NCI-H82 treated with DMSO at 0.1 percent for 48 hours (cell line): ENCODE data around the gene LYZL2.
"Not testable (repeated sequence)": the region's sequence is repeated elsewhere in the genome, so short reads cannot be mapped to it uniquely, and the experiment has no call there.

Source experiments
- DNase-seq: peaks from one replicate; lab custom pipeline; 2025; ENCODE audit not compliant: unreplicated experiment; lab: John Stamatoyannopoulos, UW

LYZL2 gene

GRCh38 chr10:30629653-30630052 lies at the start of gene LYZL2:
LYZL2 (minus strand) TSS chr10:30629753; CDS start chr10:30626915, 2,838 bp downstream.
- DNase-seq, result no peak

GRCh38 chr10:30677616-30678015 lies 48.1 kb upstream of the LYZL2 start:
- not testable (repeated sequence) for DNase-seq

GRCh38 chr10:30677146-30677545 lies 47.6 kb upstream of the LYZL2 start:
- DNase-seq, result not testable (repeated sequence)

- peak; percentile 23 for DNase-seq
Observed at GRCh38 chr10:30675791-30676718, 46.5 kb upstream of the LYZL2 start.

GRCh38 chr10:30674796-30675195 lies 45.2 kb upstream of the LYZL2 start:
- DNase-seq, result no peak

GRCh38 chr10:30673262-30673661 lies 43.7 kb upstream of the LYZL2 start:
- not testable (repeated sequence) for DNase-seq

GRCh38 chr10:30672338-30672737 lies 42.8 kb upstream of the LYZL2 start:
- DNase-seq, result not testable (repeated sequence)

- DNase-seq, result peak; percentile 23
Observed at GRCh38 chr10:30671026-30671616, 41.6 kb upstream of the LYZL2 start.

GRCh38 chr10:30667982-30668381 lies 38.4 kb upstream of the LYZL2 start:
- DNase-seq, result not testable (repeated sequence)

GRCh38 chr10:30663403-30663802 lies 33.9 kb upstream of the LYZL2 start:
- not testable (repeated sequence) for DNase-seq

- DNase-seq, result no peak
Observed at GRCh38 chr10:30662814-30663213, 33.3 kb upstream of the LYZL2 start.

- not testable (repeated sequence) for DNase-seq
Observed at GRCh38 chr10:30660314-30660713, 30.8 kb upstream of the LYZL2 start.

- DNase-seq, result no peak
Observed at GRCh38 chr10:30656233-30656632, 26.7 kb upstream of the LYZL2 start.

- DNase-seq, result not testable (repeated sequence)
Observed at GRCh38 chr10:30655001-30655400, 25.4 kb upstream of the LYZL2 start.

- not testable (repeated sequence) for DNase-seq
Observed at GRCh38 chr10:30651470-30652397, 22.2 kb upstream of the LYZL2 start.

- DNase-seq, result no peak
Observed at GRCh38 chr10:30647089-30647488, 17.5 kb upstream of the LYZL2 start.

GRCh38 chr10:30645340-30645827 lies 15.8 kb upstream of the LYZL2 start:
- no peak for DNase-seq

- DNase-seq, result not testable (repeated sequence)
Observed at GRCh38 chr10:30644408-30644861, 14.9 kb upstream of the LYZL2 start.

GRCh38 chr10:30643557-30644199 lies 14.1 kb upstream of the LYZL2 start:
- not testable (repeated sequence) for DNase-seq

GRCh38 chr10:30642856-30643255 lies 13.3 kb upstream of the LYZL2 start:
- not testable (repeated sequence) for DNase-seq
